BE2C (cell line): ENCODE data around the gene FOXD1.

Experiments
- DNase-seq: peaks from one replicate; pipeline ENCODE4 v3.0.0-alpha.2; 2020
- H3K27me3 ChIP-seq: fragments of 250-450 bp; sonication (Bioruptor Pico); 2 replicates; pipeline ENCODE4 v1.5.1; 2020; ENCODE audit warnings: mild to moderate bottlenecking
- H3K36me3 ChIP-seq: fragments of 250-450 bp; sonication (Bioruptor Pico); 2 replicates; pipeline ENCODE4 v1.5.1; 2020; ENCODE audit warnings: mild to moderate bottlenecking
- H3K4me1 ChIP-seq: fragments of 250-450 bp; sonication (Bioruptor Pico); 2 replicates; pipeline ENCODE4 v1.5.1; 2020
- H3K4me3 ChIP-seq: 2 replicates; pipeline ENCODE4 v1.5.1; 2011; ENCODE audit warnings: low read depth, low read length
- H3K9me3 ChIP-seq: fragments of 250-450 bp; sonication (Bioruptor Pico); 2 replicates; pipeline ENCODE4 v1.5.1; 2020
- CTCF ChIP-seq: IDR thresholded peaks from 2 replicates; pipeline ENCODE4 v1.5.1; 2012; ENCODE audit warnings: mild to moderate bottlenecking, low read depth, low read length

FOXD1 gene

GRCh38 chr5:73450137-73450536 is 1.6 kb upstream of the FOXD1 start:
- Histone ChIP-seq H3K27me3 (peaks cover 89% of the 10 kb centered on the region), H3K9me3 (no peaks in the 10 kb centered on the region), H3K4me1 (no peaks in the 10 kb centered on the region), H3K36me3 (no peaks in the 10 kb centered on the region), H3K4me3 (no peak overlapping the region)
- no peak for TF ChIP-seq CTCF
- no peak for DNase-seq

GRCh38 chr5:73447530-73448462 is 781 bp downstream of the FOXD1 start:
- Histone ChIP-seq H3K9me3 (no peaks in the 10 kb centered on the region), H3K27me3 (peaks cover 96% of the 10 kb centered on the region), H3K36me3 (no peaks in the 10 kb centered on the region), H3K4me1 (no peaks in the 10 kb centered on the region), H3K4me3 (peak overlapping the region; percentile 66)
- no peak for TF ChIP-seq CTCF
- peak; percentile 63 for DNase-seq

- no peaks in the 10 kb centered on the region for H3K36me3 ChIP-seq
- no peaks in the 10 kb centered on the region for H3K4me1 ChIP-seq
- H3K4me3 ChIP-seq = peak overlapping the region; percentile 37
- H3K9me3 ChIP-seq = no peaks in the 10 kb centered on the region
- TF ChIP-seq CTCF = no peak
- peak; percentile 58 for DNase-seq
- H3K27me3 ChIP-seq = peaks cover 96% of the 10 kb centered on the region
These were observed 1.7 kb downstream of the FOXD1 start for GRCh38 chr5:73446631-73447529.

GRCh38 chr5:73445665-73446630 is 2.6 kb downstream of the FOXD1 start:
- Histone ChIP-seq H3K27me3 (peaks cover 94% of the 10 kb centered on the region), H3K9me3 (no peaks in the 10 kb centered on the region), H3K4me1 (no peaks in the 10 kb centered on the region), H3K4me3 (peak overlapping the region; percentile 37), H3K36me3 (no peaks in the 10 kb centered on the region)
- DNase-seq = no peak
- TF ChIP-seq CTCF = no peak

- no peaks in the 10 kb centered on the region for H3K4me1 ChIP-seq
- H3K9me3 ChIP-seq = no peaks in the 10 kb centered on the region
- no peak for DNase-seq
- no peak overlapping the region for H3K4me3 ChIP-seq
- H3K36me3 ChIP-seq = no peaks in the 10 kb centered on the region
- TF ChIP-seq CTCF = no peak
- H3K27me3 ChIP-seq = peaks cover 92% of the 10 kb centered on the region
These were observed 3.8 kb downstream of the FOXD1 start for GRCh38 chr5:73444499-73445438.
